Renal cortex interstitium (tissue), 11 donors: ENCODE measurements around the gene FASLG. TPM values are rescaled to one million over a fixed set of nuclear protein-coding genes. Genes with fewer than 3 reads are reported as not detected.

Experiments used
- DNase-seq, 11 donors: peaks; one replicate each; pipeline ENCODE4 v3.0.0-alpha.2; 2013; ENCODE audit warnings: low read depth in 9 of 11, low spot score in 4 of 11; ENCODE audit errors: extremely low read depth in 1 of 11
- polyA plus RNA-seq, 3 donors: library from polyadenylated mRNA; unstranded; fragments of 120-200 nt; gene quantifications; one replicate each; pipeline ENCODE4 v1.2.1, GENCODE V29; 2013; ENCODE audit not compliant: insufficient read length in 3 of 3

The FASLG gene
- polyA plus RNA-seq, 3 donors = not detected

DNA sequence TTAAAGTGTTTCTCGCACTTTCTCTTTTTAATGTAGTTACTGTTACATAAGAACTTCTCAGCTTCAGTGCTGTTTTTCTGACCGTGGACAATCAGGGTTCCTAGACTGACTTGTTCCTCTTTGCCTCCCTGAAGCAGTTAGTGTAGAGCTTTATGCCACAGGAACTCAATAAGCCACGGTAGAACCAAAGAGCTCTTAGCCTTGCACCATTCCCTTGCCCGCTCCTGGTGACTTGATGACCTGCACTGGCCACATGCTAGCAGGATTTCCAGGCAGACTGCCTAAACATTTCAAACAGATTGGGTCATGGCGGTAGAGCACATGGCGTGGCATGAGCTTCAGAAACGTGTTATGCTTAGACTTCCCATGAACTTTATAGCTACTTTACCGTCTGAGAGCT, 18.8 kb upstream of the FASLG start:
- no peak for DNase-seq

DNA sequence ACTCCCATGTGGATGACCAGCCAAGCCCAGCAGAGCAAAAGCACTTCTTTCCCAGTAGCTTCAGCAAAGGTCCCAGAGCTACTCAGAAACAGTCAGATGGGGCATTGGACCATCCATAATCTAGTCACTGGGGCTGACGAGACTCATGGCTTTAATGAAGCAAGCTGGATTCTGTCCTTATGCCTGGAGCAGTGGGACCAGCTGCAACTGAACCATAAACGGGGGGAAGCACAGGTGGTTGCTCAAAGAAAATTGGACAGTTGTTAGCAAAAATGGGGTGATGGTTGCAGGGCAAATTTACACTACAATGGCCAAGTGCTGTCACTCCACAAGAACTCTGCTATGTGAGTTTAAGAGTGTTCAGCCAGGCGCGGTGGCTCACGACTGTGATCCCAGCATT, 17.4 kb upstream of the FASLG start:
- no peak for DNase-seq

DNA sequence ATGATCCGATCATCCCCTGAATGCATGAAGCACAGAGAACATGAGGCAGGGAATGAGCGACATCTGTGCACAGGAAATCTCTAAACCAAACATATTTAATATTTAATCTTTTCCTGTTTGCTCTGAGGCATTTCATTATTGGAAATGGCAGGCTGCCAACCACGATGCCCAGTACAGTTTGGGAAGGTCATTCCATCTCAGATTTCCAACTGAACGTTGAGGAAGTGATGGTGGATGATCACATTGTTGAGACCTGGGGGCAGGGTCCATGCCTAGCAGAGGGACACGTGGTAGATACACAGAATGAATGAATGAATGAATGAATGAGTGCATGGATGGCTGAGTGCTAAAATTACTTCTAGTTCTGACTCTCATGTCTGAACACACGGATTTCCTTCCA, 15.9 kb upstream of the FASLG start:
- DNase-seq = no peak

DNA sequence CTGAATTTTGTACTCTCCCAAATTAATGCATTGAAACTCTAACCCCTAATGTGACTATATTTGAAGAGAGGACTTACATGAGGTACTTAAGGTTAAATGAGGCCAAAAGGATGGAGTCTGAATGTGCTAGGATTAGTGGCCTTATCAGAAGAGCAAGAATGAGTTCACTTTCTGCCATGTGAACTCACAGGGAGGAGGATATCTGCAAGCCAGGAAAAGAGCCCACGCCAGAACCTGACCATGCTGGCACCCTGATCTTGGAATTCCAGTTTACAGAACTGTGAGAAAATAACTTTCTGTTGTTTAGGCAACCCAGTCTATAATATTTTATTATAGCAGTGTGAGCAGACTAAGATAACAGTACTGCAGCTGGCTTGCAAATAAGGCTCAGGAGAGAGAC, 12.2 kb upstream of the FASLG start:
- no peak for DNase-seq

DNA sequence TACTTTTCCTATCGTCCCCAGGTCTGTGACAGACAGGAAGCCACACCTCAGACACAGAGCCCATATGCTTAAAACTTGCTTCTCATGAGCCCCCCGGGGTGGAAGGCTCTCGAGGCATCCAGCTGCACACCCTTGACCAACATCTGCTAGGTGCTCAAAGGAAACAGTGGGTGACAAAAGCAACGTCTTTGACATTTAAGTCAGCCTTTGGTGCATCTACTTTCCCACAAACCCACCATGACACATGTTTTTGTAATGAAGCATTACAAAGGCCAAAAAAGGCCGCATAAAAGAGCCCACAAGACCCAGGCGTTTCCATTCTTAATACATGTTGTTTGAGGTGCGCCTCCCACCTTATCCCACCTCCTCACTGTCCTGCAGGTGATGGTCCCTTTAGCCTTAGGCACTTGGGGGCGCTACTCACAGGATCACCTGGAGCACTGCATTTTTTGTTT, 11.8 kb upstream of the FASLG start:
- DNase-seq = no peak

DNA sequence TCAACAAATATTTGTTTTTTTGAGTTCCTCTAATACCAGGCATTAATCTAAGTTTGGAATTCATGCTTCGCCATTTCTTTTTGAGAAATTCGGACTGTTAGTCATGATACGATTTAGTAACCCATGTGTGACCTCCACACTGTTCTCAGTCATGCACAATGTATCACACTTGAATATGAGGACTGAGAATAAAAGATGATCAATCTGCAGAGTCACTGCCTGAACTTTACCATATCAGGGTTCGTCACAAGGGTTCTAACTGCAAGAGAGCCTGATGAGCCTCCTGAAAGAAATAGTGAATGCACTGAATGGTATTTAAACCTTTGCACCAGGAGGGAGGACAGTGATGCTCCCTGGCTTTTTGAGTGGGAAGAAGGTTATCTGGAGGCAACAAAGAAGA, 10.9 kb upstream of the FASLG start:
- DNase-seq = no peak

DNA sequence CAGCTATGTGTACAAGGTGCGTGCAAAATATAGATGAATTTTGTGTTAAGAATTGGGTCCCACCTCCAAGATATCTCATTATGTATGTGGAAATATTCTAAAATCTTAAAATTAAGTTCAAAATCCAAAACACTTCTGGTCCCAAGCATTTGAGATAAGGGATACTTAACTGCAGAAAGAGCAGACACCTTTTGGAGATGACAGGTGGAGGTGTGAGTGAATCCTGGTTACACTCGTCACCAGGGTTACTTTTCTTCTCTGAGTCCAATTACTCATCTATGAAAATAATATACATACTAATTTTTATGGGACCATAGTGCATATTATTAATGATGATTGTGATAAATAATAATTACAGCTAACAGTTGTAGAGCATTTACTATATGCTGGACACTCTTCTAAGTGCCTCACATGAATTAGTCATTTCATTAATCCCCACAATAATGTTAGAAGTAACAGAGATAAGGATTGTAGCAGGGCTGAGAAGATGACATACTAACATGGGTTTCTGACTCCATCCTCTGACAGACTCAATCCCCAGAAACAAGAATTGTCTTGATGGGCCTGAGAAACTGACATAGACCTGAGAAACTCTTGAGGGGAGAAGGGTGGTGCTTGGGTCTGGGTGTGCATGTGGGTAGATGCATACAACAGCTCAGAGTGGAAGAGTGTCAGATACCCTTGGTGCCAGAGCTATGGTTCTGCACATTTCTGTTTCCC, 8.3 kb upstream of the FASLG start:
- no peak for DNase-seq

DNA sequence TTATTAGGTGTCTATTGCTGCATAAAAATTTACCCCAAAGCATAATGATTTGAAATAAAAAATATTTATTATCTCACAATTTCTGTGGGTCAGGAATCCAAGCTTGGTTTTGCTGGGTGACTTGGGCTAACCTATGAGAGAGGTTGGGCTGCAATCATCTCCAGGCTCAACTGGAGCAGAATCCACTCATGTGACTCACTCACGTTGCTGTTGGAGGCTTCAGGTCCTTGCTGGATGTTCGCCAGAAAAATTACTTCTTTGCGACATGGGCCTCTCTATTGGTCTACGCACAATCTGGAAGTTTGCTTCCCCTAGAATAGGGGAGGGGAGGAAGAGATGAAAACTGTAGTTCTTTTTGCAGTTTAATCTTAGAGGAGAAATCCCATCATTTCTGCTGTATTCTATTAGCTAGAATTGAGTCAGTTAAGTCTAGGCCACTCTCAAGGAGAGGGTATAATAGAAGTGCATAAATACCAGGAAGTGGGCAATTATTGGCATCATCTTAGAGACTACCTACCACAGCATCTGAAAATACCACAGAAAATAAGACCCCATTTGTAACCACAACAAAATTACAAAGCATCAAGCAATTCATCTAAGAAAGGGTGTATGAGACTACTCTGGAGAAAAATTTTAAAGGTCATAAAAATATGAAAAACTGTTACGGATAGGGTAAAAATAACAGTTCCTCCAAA, 5.7 kb upstream of the FASLG start:
- DNase-seq = no peak

DNA sequence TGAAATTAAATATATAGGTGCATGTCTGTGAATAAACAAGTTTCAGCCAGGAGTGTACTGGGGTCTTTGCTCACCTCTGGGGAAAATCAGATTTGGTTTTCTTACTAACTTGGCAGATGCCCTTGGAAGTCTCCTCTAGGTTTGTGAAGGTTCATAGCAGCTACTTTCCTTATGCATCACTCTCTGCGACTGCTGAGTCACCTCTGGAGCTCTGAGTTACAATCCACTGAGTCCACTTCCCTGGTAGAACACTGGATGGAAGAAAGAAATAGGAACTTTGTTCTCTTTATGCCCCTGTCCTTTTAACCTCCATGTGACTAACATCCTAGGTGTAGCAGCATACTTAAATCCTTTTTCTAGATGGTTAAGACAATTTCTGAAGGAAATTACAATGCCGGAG, 4.4 kb upstream of the FASLG start:
- DNase-seq = no peak

DNA sequence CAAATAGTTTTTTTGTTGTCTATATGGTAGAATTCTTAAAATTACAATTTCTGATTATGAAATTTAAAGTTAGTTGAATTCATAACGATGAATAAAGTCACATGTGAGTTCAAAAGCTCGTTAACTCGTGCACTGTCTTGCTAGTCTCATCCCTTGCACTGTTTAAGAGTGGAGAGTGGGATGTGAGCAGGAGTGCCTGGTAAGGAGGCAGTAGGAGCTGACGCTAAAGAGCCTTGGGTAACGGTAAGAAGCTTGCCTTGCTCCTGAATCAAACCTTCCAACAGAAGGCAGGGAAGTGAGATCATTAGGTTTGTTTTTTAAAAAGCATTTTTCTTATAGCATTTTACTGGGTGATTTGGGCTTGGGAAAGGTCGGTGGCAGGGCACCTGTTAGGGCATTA, 2.3 kb upstream of the FASLG start:
- no peak for DNase-seq

DNA sequence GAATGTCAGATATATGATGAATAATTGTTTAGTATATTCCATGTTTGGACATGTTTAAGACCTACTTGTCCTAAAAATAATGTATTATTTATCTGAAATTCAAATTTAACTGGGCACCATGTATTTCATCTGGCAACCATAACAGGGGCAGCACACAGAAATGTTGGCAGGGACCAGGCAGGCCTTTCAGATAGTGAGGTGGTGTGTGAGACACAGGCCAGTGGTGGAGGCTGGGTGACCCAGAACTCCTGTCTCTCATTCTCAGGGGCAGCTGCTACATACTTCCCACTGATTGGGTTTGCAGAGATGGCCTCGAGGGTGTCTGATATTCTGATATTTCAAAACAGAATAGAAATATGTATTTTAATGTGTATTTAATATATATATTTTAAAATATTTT, 1.3 kb upstream of the FASLG start:
- DNase-seq = no peak

DNA sequence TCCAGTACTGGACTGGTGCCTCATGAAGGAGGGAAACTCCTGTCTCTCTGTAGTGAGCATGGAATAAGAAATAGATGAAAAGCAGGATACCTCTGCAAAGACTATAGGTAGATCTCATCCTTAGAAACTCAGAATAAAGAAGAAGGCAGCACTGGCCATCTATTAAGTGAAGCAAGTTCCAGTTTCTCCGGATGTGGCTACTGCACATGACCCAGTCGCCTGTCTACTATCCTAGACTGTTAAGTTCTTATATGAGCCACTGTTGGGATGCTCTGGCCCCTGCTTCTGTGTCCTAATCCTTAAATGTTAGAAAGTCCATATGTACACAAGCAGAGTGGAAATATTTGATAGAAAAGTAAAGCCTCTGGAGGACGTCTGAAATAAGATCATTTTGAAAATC, 2.2 kb downstream of the FASLG start:
- no peak for DNase-seq

DNA sequence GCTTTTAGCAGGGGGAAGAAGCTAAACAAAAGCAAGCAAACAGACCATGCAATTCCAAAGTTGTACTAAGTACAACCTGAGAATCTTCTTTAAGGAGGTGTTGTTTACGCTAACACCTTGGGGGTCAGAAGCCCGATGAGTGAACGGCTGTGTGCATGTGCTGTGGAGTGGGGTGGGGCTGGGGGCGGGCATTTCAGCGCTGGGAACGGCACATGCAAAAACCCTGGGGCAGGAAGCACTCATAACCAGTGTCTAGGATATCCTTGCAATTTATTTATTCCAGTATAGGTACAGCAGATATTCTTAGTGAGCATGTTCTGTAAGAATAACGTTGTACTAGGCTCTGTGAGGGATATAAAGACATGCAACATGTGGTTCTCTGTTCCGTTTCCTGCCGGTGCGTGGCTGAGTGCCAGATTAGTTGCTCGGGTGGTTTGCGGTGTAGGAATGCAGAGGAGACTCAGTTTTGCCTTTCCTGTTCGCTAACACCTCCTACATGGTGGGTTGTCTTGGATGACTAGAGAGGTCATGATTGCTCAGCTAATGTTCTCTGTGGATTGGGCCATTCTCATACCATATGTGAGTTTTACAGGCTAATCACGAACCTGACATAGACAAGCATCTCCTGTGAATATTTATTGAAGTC, 3.7 kb downstream of the FASLG start:
- DNase-seq = peak in 7 of 11 donors; percentile 4 to 17 (median 9)

DNA sequence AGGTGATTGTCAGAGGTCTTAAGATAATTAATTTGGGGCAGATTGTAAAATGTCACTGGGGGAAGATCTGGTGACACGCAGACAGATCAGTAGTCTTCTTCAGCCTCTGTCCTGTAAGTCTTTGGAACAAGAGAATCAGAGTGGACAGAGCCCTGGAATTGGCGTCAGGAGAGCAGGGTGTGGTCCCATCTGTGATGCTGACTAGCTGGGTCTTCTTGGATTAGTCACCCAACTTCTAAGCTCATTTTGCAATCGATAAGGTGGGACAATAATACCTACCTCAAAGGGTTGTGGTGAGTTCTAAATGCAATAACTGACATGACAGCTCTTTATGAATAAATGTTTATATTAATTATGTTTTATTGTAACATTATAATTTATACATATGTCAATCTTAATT, 4.8 kb downstream of the FASLG start:
- DNase-seq = no peak

DNA sequence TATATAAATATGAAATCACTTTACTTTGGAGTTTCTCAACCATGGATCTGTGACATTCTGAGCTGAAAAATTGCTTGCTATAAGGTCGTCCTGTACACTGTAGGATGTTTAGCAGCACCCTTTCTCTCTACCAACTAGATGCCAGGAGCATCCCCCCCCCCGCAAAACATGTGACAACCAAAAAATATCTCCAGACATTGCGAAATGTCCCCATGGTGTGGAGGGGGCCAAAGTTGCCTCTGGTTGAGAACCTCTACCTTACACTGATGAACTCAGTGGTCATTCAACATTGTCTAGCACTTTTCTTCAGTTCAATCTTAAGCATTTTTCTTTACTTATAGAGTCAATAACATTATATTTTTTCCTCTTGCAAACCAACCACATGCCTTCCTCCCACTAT, 9.2 kb downstream of the FASLG start:
- DNase-seq = no peak

DNA sequence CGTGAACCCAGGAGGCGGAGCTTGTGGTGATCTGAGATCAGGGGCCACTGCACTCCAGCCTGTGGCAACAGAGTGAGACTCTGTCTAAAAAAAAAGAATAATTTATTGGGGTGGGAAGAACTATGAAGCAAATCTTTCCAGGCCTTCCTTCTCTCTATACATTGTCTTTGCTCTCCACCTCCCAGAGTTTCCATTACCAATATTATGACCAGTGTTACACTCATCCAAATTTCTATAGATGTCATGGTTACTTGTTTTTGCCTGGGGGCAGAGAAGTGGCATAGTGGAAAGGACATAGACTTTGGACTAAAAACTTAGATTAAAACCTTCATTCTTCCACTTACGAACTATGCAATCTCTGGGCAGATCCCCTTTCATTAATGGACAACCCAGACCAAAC, 10.1 kb downstream of the FASLG start:
- DNase-seq = no peak

DNA sequence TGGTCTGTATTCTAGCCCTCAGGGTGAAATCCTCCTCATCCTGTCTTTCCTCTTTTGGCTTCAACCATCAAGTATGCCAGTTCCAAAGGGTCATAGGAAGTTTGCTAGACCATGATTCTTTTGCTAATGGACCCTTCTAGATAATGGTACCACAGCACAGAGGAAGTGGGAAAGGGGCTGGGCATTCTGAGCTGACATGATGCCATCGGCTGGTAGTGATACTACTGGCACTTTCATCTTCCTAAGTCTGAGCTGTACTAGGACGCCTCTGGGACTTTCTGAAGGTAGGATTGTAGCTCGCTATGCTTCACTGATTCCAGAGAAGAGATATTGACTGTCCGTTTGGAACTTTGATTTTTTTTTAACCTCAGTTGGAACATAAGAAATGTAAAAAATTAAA, 11.4 kb downstream of the FASLG start:
- no peak for DNase-seq

DNA sequence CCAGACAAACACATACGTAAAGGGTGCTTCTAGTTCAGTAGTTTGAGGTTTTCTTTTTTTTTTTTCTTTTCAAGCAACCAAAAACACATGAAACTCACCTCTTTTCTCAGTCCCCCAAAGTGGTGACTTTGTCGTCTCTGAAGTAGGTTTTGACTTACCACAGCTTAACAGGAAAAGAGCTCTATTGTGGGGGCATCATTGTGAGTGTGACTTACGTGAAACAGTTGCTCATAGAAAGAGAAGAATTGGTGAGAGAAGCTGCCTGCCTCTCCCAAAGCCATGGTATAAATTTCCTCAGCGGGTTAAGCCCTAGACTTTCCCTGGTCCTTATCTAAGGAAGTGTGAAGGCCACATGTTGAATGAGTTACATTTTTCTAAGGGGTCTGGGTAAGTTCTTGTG, 11.9 kb downstream of the FASLG start:
- DNase-seq = no peak

DNA sequence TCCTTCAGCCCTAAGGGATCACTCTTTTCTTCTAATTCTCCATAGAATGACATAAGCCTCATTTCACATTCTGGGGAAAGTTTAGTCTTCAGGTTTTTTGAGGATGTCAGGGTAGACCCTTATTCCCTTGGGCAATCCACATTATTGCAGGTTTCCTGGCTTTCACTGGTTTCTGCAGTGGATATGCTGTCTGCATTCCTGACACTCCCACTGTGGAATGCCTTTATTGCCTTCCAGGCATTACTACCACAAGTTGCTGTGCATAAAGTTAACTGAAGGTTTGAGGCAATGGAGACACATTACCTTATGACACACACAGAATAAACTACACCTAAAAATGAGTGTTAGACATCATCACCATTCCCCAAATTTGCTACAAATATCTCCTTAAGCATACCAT, 12.7 kb downstream of the FASLG start:
- DNase-seq = no peak

DNA sequence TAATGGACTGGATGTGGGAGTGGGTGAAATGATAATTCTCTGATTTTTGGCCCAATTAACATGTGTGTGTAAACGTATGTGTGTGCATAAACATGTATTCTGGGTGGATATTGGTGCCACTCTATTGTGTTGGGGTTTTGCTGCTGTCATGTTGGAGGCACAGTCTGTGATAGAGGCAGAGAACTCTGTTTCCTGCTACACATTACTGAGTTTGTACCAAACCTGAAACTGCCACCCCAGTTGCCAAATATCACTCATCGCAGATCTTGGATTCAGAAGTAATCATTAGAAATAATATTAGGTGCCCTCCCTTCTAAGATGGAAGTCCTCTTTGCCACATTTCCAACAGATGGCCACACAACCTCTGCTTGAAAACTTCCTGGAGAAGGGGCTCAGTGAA, 13.8 kb downstream of the FASLG start:
- no peak for DNase-seq

DNA sequence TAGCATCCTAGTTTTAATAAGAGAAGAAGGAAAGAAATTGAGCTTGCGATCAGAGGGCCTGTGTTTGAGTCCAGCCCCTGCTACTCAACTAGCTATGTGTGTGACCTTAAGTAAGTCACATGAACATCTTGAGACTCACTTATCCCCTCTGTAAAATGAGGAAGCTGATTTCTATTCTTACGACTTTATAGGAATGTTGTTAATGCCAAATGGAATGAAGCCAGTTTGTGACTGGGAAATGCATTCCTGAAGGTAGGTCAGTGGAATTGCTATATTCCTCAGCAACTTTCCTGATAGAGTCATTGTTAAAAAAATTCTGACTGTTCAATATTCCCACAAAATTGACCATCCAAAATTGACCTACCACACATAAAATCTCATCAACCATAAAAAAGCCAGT, 14.9 kb downstream of the FASLG start:
- DNase-seq = no peak
